Activated CD8-positive, alpha-beta T cell treated with anti-CD3 and anti-CD28 coated beads, Interleukin-2, amount 10 ng/mL, durations not matched to agents 7 days and 5 days (primary cell): ENCODE results near the gene TRAPPC14. TPM values are rescaled to one million over a fixed set of nuclear protein-coding genes. Genes with fewer than 3 reads are reported as not detected.
A peak's percentile ranks its signal among the peaks of the same experiment; 100 is the strongest.
"Not testable (repeated sequence)": the region's sequence is repeated elsewhere in the genome, so short reads cannot be mapped to it uniquely, and the experiment has no call there.

Experiments
- ATAC-seq: fragments of 150-1000 bp; cut with Tn5 transposase; one replicate; pipeline ENCODE4 v1.10.0; 2021; ENCODE audit warnings: moderate library complexity
- CTCF ChIA-PET: fragments of 350-600 bp; sonication (Branson Sonifier 250); formaldehyde crosslinking; loops from one replicate; lab custom pipeline; 2021; ENCODE audit warnings: antibody characterized with exemption; lab: Charles Lee
- POLR2A ChIA-PET: fragments of 350-600 bp; sonication (Branson Sonifier 250); formaldehyde crosslinking; loops from one replicate; lab custom pipeline; 2021; ENCODE audit warnings: antibody characterized with exemption; lab: Charles Lee
- DNase-seq: peaks from one replicate; pipeline ENCODE4 v3.0.0-alpha.2; 2020
- H3K27ac Mint-ChIP-seq: one replicate; pipeline ENCODE4 v1.8.0; 2021; ENCODE audit warnings: mild to moderate bottlenecking, mixed read lengths
- H3K27me3 Mint-ChIP-seq: one replicate; pipeline ENCODE4 v1.8.0; 2021; ENCODE audit warnings: low read depth, mixed read lengths
- H3K36me3 Mint-ChIP-seq: one replicate; pipeline ENCODE4 v1.8.0; 2021; ENCODE audit warnings: low read depth, mixed read lengths
- H3K4me1 Mint-ChIP-seq: one replicate; pipeline ENCODE4 v1.8.0; 2021; ENCODE audit warnings: low read depth, mixed read lengths
- H3K4me3 Mint-ChIP-seq: one replicate; pipeline ENCODE4 v1.8.0; 2021; ENCODE audit warnings: mild to moderate bottlenecking, mixed read lengths
- H3K9me3 Mint-ChIP-seq: one replicate; pipeline ENCODE4 v1.8.0; 2022; ENCODE audit warnings: mixed read lengths; ENCODE audit not compliant: insufficient read depth
- total RNA-seq, 2 experiments: library from RNA; stranded (reverse); gene quantifications; one replicate each; pipeline ENCODE4 v1.2.3, GENCODE V29; 2021

Gene TRAPPC14
- total RNA-seq, 2 experiments from 2014 or later: 42.7 to 44.0 TPM

GRCh38 chr7:100137851-100138760 is 20.4 kb downstream of the TRAPPC14 start:
- ChIA-PET POLR2A (interaction anchor here (0.6 to 1.3 kb wide), 3 partner anchors 10 to 300 kb away, joined by 3 to 6 read pairs (median 3); partner anchors contain the start of gene LAMTOR4), CTCF (interaction anchor here (0.7 to 13.7 kb wide), 7 partner anchors 7 to 269 kb away, joined by 3 to 200 read pairs (median 5); partner anchors contain the start of gene PVRIG)
- no peak overlapping the region for H3K4me3 Mint-ChIP-seq
- H3K36me3 Mint-ChIP-seq: no peaks in the 10 kb centered on the region
- H3K9me3 Mint-ChIP-seq: no peaks in the 10 kb centered on the region
- H3K4me1 Mint-ChIP-seq: peaks cover 16% of the 10 kb centered on the region
- H3K27ac Mint-ChIP-seq: peak overlapping the region; percentile 62
- ATAC-seq: peak; percentile 55
- H3K27me3 Mint-ChIP-seq: no peaks in the 10 kb centered on the region
- DNase-seq: no peak

GRCh38 chr7:100132697-100133151 is 25.8 kb downstream of the TRAPPC14 start:
- peak; percentile 79 for DNase-seq
- H3K36me3 Mint-ChIP-seq: peaks cover 2% of the 10 kb centered on the region
- no peak overlapping the region for H3K27ac Mint-ChIP-seq
- H3K9me3 Mint-ChIP-seq: no peaks in the 10 kb centered on the region
- no peak overlapping the region for H3K4me3 Mint-ChIP-seq
- H3K4me1 Mint-ChIP-seq: peaks cover 30% of the 10 kb centered on the region
- CTCF ChIA-PET: interaction anchor here (0.6 to 11.3 kb wide), 41 partner anchors 8 to 322 kb away, joined by 3 to 200 read pairs (median 5); partner anchors contain the start of genes AP4M1, GAL3ST4, GPC2 and LAMTOR4
- ATAC-seq: peak; percentile 78
- no peaks in the 10 kb centered on the region for H3K27me3 Mint-ChIP-seq
- POLR2A ChIA-PET: interaction anchor here (0.9 to 1.1 kb wide), 2 partner anchors 86 to 88 kb away, joined by 3 to 5 read pairs; no protein-coding TSS in a partner anchor

- Mint-ChIP-seq H3K4me1 (peaks cover 28% of the 10 kb centered on the region), H3K36me3 (peaks cover 2% of the 10 kb centered on the region), H3K4me3 (no peak overlapping the region), H3K27ac (no peak overlapping the region), H3K27me3 (no peaks in the 10 kb centered on the region), H3K9me3 (no peaks in the 10 kb centered on the region)
- POLR2A ChIA-PET: interaction anchor here (0.6 to 1.1 kb wide), 3 partner anchors 86 to 297 kb away, joined by 3 to 5 read pairs (median 3); partner anchors contain the start of gene ZCWPW1
- ATAC-seq (no peak), DNase-seq (no peak)
- CTCF ChIA-PET: interaction anchor here (0.8 to 11.3 kb wide), 33 partner anchors 9 to 322 kb away, joined by 3 to 200 read pairs (median 8); partner anchors contain the start of genes AP4M1, GAL3ST4, GPC2 and LAMTOR4
Observed at GRCh38 chr7:100132126-100132525, 26.4 kb downstream of the TRAPPC14 start.

- no peaks in the 10 kb centered on the region for H3K9me3 Mint-ChIP-seq
- H3K36me3 Mint-ChIP-seq: peaks cover 12% of the 10 kb centered on the region
- POLR2A ChIA-PET: interaction anchor here (0.6 to 1.7 kb wide), 5 partner anchors 17 to 89 kb away, joined by 3 to 12 read pairs (median 4); partner anchors contain the start of genes AP4M1, MCM7 and PVRIG
- H3K27ac Mint-ChIP-seq: no peak overlapping the region
- ATAC-seq: peak; percentile 20
- H3K27me3 Mint-ChIP-seq: no peaks in the 10 kb centered on the region
- CTCF ChIA-PET: interaction anchor here (0.7 to 11.3 kb wide), 22 partner anchors 11 to 277 kb away, joined by 3 to 200 read pairs (median 6); partner anchors contain the start of genes AP4M1, CNPY4, LAMTOR4 and MCM7
- peaks cover 36% of the 10 kb centered on the region for H3K4me1 Mint-ChIP-seq
- H3K4me3 Mint-ChIP-seq: peak overlapping the region; percentile 18
- peak; percentile 91 for DNase-seq
Observed at GRCh38 chr7:100130608-100131453, 27.7 kb downstream of the TRAPPC14 start.

GRCh38 chr7:100130220-100130607 is 28.3 kb downstream of the TRAPPC14 start:
- H3K27me3 Mint-ChIP-seq, DNase-seq, H3K9me3 Mint-ChIP-seq, ATAC-seq, H3K27ac Mint-ChIP-seq, H3K4me3 Mint-ChIP-seq: not testable (repeated sequence)
- POLR2A ChIA-PET: interaction anchor here (0.6 to 1.7 kb wide), 3 partner anchors 29 to 90 kb away, joined by 4 to 12 read pairs (median 4); partner anchors contain the start of genes AP4M1, MCM7 and PVRIG
- CTCF ChIA-PET: interaction anchor here (0.7 to 11.3 kb wide), 21 partner anchors 10 to 298 kb away, joined by 3 to 200 read pairs (median 5); partner anchors contain the start of genes AP4M1, CNPY4, LAMTOR4 and MCM7
- Mint-ChIP-seq H3K36me3 (peaks cover 12% of the 10 kb centered on the region), H3K4me1 (peaks cover 41% of the 10 kb centered on the region)

- peak overlapping the region; percentile 98 for H3K4me3 Mint-ChIP-seq
- ATAC-seq: no peak
- peak overlapping the region; percentile 86 for H3K27ac Mint-ChIP-seq
- ChIA-PET POLR2A (interaction anchor here (0.6 to 2.2 kb wide), 8 partner anchors 8 to 299 kb away, joined by 3 to 15 read pairs (median 4); partner anchors contain the start of genes AP4M1 and MCM7), CTCF (interaction anchor here (0.6 to 11.3 kb wide), 13 partner anchors 8 to 300 kb away, joined by 3 to 200 read pairs (median 5); partner anchors contain the start of genes AP4M1, LAMTOR4, MCM7 and PVRIG)
- no peaks in the 10 kb centered on the region for H3K9me3 Mint-ChIP-seq
- H3K27me3 Mint-ChIP-seq: no peaks in the 10 kb centered on the region
- DNase-seq: no peak
- H3K4me1 Mint-ChIP-seq: peaks cover 53% of the 10 kb centered on the region
- H3K36me3 Mint-ChIP-seq: peaks cover 23% of the 10 kb centered on the region
Observed at GRCh38 chr7:100128637-100128963, 29.9 kb downstream of the TRAPPC14 start.

GRCh38 chr7:100127866-100128636 is 30.5 kb downstream of the TRAPPC14 start:
- ChIA-PET POLR2A (interaction anchor here (0.6 to 2.2 kb wide), 7 partner anchors 20 to 300 kb away, joined by 3 to 15 read pairs (median 3); partner anchors contain the start of genes AP4M1 and MCM7), CTCF (interaction anchor here (0.6 to 11.3 kb wide), 14 partner anchors 8 to 300 kb away, joined by 3 to 200 read pairs (median 5); partner anchors contain the start of genes AP4M1, LAMTOR4, MCM7 and PVRIG)
- no peaks in the 10 kb centered on the region for H3K27me3 Mint-ChIP-seq
- H3K36me3 Mint-ChIP-seq: peaks cover 25% of the 10 kb centered on the region
- peak; percentile 56 for DNase-seq
- H3K9me3 Mint-ChIP-seq: no peaks in the 10 kb centered on the region
- H3K4me3 Mint-ChIP-seq: peak overlapping the region; percentile 98
- ATAC-seq: peak; percentile 23
- H3K4me1 Mint-ChIP-seq: peaks cover 53% of the 10 kb centered on the region
- peak overlapping the region; percentile 86 for H3K27ac Mint-ChIP-seq

- peak within 1 kb of the TSS; percentile 98 for H3K4me3 Mint-ChIP-seq
- no peaks in the 10 kb centered on the region for H3K27me3 Mint-ChIP-seq
- H3K27ac Mint-ChIP-seq: peak within 1 kb of the TSS; percentile 100
- DNase-seq (peak; percentile 95), ATAC-seq (peak; percentile 72)
- peaks cover 49% of the 10 kb centered on the region for H3K4me1 Mint-ChIP-seq
- peaks cover 33% of the 10 kb centered on the region for H3K36me3 Mint-ChIP-seq
- ChIA-PET CTCF (interaction anchor here (0.7 to 8.7 kb wide), 10 partner anchors 10 to 136 kb away, joined by 3 to 141 read pairs (median 5); partner anchors contain the start of genes AP4M1, LAMTOR4 and MCM7), POLR2A (interaction anchor here (0.6 to 3.6 kb wide), 10 partner anchors 22 to 654 kb away, joined by 3 to 52 read pairs (median 4); partner anchors contain the start of genes AP4M1, FAM200A, LAMTOR4 and MCM7)
- no peaks in the 10 kb centered on the region for H3K9me3 Mint-ChIP-seq
Observed at GRCh38 chr7:100126931-100127865, 31.3 kb downstream of the TRAPPC14 start, which contains the start of gene MBLAC1. MBLAC1 (plus strand) TSS chr7:100126967; CDS start chr7:100127396, 429 bp downstream.
